ENCODE measurements around the gene SAMD14.
A peak's percentile ranks its signal among the peaks of the same experiment; 100 is the strongest.

SAMD14 gene

GRCh38 chr17:50129728-50130558 is at the start of gene SAMD14:
Gene SAMD14 (minus strand): TSS chr17:50130160. CDS start chr17:50124959, 5,201 bp downstream.
- no peak for DNase-seq

- peak; percentile 89 for DNase-seq
Observed at GRCh38 chr17:50177983-50178834, 48.2 kb upstream of the SAMD14 start.

DNA sequence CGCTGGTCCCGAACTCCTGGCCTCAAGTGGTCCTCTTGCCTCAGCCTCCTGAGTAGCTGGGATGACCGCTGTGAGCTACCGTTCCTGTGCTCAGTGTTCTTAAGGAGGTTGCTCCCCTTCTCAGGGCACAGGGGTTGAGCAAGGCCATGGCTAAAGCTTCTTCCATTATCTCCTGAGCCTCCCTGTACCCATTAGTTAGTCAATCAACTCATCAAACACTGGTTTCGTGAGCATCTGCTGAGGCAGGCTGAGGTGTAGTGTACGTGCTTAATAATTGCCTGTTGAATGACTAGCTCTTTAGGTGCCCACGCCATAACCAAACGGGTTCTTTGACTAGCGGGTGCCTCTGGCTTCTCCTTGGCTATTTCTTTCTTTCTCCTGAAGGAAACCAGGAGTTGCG is 47.5 kb upstream of the SAMD14 start:
- DNase-seq: no peak

DNA sequence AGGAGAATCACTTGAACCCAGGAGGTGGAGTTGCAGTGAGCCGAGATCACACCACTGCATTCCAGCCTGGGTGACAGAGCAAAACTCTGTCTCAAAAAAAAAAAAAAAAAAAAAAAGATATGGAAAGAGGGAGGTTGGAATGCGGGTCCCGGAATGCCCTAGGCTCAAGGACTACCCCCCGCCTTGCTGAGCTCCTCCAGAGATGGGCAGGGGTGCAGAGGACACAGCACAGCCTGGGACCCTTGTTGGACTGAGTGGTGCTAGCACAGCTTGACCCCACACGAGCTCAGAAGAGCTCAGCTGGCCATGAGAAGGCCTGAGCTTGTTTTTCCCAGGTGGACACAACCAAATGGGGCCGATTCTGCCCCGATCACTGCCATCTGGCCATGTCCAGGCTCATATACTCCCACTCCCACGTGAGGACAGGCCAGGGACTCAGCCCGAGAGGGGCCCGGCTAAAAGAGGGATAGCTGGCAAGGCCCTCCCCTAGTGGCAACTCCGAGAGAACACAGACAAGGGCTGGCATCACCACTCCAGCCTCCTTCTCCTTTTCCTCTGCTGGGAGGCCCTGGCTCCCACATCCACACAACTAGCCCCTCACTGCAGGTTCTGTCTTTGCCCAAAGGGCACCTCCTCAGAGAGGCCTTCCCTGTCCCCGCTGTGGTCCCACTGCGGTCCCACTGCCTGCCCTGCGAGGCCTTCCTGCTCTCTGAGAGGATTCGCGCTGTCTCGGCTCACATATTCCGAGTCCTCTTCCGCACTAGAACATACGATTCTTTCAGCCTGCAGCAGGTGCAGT is 46.8 kb upstream of the SAMD14 start:
- DNase-seq: no peak

GRCh38 chr17:50175035-50175807 is 45.3 kb upstream of the SAMD14 start:
- DNase-seq: no peak

DNA sequence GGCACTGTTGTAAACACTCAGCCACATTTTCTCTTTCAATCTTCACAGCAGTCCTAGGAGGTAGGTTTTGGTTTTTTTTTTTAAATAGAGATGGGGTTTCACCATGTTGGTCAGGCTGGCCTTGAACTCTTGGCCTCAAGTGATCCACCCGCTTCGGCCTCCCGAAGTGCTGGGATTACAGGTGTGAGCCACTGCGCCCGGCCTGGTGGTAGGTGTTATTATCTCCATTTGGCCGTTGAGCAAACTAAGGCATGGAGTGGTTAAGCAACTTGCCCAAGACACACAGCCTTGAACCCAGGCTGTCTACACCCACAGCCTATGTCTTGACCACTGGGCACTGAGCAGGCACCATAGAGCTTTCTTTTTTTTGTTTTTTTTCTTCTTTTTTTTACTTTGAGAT is 44.5 kb upstream of the SAMD14 start:
- no peak for DNase-seq

DNA sequence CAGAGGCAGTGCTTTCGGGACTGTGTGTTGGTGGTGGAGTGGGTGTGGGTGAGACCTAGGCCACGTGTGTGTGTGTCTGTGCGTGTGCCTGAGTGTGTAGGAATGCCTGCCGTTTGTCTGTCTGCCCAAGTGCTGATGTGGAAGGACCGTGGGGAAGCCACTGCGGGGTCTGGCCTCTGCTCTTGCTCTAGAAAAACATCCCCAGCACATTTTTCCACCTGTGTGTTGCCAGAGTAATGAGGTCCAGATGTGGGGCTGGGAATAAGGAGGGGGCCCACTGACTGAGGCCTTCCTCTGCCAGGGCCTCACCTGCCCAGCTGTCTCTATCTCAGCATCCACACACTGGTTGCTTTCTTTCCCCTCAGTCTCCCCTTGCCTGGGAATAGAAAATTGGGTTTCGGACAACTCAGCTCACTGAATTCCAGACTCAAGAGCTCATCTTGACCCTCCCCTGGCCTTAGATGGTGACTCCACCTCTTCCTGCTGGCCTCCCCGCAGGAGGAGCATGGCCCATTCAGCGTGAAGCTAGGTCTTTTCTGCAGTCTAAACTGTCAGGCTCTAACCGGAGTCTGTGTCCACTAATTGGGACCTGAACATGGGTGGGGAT is 43.5 kb upstream of the SAMD14 start:
- DNase-seq: no peak

- DNase-seq: no peak
Observed at GRCh38 chr17:50172936-50173334, 43.0 kb upstream of the SAMD14 start.

DNA sequence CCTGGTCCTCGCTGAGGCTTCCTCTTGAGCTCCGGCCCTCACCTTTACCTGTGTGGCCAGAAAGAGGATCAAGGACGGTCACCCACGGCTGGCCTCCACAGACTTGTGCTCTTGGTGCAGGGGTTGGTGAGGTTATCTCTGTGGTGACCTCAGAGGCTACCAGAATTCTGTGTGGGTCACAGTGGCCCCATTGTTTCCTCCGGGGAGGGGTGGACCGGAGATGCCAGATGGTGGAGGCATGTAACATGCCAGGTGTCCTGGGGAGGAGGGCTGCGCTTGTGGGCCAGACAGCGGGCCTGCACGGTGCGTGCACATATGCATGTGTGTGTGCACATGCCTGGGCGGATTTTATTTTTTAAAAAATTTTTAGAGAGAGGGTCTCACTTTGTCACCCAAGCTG is 42.2 kb upstream of the SAMD14 start:
- DNase-seq: no peak

DNA sequence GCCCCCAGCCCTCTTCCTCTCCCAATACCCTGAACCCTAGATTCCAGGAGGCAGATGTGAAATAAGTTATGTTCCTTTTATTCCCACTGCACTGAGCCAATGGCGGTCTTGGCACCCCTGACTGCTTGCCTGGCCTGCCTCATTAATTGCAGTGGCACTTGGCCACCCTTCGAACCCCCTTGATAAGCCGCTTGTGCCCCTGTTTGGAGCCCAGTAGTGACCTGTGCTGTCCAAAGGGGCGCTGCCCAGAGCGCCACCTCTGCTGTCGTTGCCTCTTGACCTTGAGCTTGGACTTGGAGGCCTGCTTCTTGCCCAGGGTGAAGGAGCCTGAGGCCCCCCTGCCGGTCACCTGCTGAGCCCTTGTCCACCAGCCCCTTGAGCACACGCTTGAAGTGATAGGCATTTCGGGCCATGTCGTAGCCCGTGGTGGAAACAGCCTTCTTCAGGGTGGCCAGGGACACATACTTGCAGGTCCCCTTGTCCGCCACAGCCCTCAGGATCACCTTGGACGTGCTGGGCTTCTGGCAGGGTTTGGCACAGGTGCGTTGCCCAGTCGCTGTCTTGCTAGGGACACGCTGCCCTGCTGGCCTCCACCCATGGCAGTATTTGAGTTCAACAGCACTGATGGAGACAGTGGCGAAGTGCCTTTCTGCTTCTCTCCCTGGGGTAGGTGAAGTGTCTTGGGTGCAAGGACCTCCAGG is 41.6 kb upstream of the SAMD14 start:
- DNase-seq: no peak

DNA sequence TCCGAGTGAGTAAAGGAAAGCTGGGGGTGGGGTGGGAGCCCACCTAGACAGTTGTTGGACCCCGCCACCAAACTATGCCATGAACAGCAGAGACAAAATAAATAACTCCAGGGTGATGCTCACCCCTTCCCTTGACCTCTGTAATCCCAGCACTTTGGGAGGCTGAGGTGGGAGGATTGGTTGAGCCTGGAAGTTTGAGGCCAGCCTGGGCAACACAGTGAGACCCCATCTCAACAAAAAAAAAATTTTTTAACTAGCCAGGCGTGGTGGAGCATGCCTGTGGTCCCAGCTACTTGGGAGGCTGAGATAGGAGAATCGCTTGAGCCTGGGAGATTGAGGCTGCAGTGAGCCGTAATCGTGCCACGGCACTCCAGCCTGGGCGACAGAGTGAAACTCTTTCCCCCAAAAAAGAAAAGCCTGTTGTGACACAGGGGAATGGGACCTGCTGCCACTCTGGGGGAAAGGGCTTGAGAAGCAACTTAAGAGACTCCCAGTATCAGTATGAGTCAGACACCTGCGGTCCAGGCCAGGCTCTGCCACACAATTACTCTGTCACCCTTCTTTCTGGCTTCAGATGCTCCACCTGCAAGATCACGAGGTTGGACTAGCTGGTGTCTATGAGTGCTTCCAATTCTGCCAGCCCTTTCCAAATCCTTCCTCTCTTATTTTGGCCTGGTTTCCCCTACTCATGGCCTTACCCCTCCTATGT is 40.9 kb upstream of the SAMD14 start:
- DNase-seq: no peak

DNA sequence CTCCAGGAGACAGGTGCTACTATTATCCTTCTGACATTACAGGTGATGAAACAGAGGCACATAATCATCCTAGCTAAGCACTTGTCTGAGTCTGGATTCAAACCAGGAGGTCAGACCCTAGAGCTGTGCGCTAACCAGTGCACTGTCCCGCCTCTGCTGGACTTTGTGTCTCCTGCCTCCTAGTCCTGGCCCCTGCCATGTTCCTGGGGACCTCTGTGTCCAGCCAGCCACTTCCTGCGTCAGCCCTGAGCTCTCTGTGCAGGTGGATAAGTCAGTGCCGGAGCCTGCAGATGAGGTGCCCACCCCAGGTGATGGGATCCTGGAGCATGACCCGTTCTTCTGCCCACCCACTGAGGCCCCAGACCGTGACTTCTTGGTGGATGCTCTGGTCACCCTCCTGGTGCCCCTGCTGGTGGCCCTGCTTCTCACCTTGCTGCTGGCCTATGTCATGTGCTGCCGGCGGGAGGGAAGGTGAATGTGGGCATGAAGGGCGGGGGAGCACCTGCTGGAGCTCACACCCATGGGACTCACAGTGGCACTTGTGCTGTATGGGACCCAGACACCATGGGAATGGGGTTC is 40.0 kb upstream of the SAMD14 start:
- DNase-seq: no peak

DNA sequence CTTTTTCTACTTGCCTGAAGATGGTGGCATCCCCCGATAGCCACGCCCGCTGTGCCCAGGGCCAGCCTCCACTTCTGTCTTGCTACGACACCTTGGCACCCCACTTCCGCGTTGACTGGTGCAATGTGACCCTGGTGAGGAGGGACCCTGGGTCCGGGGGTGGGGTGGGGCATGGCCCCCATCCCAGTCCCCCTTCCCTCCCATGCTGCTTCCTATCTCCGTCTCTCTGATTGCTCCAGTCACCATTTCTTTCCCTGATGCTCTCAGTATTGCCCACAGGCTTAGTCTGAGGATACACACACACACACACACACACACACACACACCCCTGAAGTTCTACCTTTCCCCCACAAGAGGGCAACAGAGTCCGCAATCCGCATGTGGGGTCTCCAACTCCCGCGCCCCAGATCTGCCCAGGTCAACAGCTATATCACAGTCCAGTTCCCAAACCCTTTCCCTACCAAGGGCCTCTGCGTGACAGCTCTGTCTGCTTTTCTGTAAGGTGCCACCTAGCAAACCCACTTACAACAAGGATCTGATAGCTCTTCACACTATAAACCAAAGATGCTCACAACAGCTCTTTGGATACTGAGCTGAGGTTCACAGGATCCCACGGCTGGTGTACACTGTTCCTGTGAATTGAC is 39.3 kb upstream of the SAMD14 start:
- peak; percentile 67 for DNase-seq

DNA sequence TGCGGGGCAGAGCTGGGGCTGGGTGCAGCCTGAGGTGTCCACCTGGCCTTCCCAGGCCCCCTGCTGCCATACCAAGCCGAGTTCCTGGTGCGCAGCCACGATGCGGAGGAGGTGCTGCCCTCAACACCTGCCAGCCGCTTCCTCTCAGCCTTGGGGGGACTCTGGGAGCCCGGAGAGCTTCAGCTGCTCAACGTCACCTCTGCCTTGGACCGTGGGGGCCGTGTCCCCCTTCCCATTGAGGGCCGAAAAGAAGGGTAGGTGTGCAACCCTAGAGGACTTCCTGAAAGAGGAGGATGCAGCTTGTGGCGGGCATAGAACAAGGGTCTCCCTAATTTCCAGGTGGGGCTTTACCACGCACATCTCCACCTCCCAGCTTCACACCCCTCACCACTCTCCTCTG is 38.4 kb upstream of the SAMD14 start:
- DNase-seq: no peak

DNA sequence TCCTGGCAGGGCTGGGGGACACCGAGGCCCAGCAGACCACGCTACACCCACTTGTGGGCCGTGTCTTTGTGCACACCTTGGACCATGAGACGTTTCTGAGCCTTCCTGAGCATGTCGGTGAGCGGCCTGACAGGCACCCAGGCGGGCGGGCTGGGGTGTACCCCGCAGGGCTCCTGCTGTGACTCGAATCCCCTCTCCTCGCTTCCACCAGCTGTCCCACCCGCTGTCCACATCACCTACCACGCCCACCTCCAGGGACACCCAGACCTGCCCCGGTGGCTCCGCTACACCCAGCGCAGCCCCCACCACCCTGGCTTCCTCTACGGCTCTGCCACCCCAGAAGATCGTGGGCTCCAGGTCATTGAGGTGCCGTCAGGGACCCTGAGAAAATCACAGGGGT is 37.4 kb upstream of the SAMD14 start:
- DNase-seq: no peak

GRCh38 chr17:50166518-50167181 is 36.7 kb upstream of the SAMD14 start:
- DNase-seq: no peak

- no peak for DNase-seq
Observed at GRCh38 chr17:50165867-50166517, 36.0 kb upstream of the SAMD14 start, which contains the start of gene SGCA. Gene SGCA (plus strand): TSS chr17:50166005. CDS start chr17:50166041, 36 bp downstream.

DNA sequence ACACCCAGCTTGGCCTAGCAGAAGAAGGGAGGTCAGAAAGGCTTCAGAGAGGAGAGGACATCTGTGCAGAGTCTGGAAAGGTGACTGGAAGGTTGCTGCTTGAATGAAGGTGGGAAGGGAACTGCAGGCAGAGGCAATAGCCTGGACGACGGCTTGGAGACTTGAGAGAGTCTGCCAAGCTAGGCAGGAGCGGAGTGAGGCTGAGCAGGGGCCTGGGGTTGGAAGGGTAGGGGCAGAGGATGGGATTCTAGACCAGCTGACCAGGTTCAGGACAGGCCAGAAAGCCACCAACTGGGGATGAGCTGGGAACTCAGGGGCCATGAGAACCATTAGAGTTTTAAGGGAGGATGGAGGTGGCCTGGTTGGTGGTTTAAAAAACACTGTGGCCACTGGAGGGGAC is 35.5 kb upstream of the SAMD14 start:
- no peak for DNase-seq

- no peak for DNase-seq
Observed at GRCh38 chr17:50165066-50165465, 35.1 kb upstream of the SAMD14 start.

Measured in hematopoietic multipotent progenitor cell treated with erythropoietin and hydrocortisone succinate and interleukin-3 and kit ligand, for 8 days (in vitro differentiated cells).